Kidney epithelial cell (primary cell): ENCODE results near the gene FAM241B. TPM values are rescaled to one million over a fixed set of nuclear protein-coding genes. Genes with fewer than 3 reads are reported as not detected.

Experiments
- DNase-seq: peaks from one replicate; pipeline ENCODE4 v3.0.0-alpha.2; 2010; ENCODE audit warnings: low read depth
- H3K27me3 ChIP-seq: 2 replicates; pipeline ENCODE4 v1.6.0; 2011; ENCODE audit warnings: low read length; ENCODE audit not compliant: control insufficient read depth, insufficient read depth
- H3K36me3 ChIP-seq: 2 replicates; pipeline ENCODE4 v1.5.1; 2011; ENCODE audit warnings: low read length; ENCODE audit not compliant: control insufficient read depth, insufficient read depth
- H3K4me3 ChIP-seq: 2 replicates; pipeline ENCODE4 v1.5.1; 2011; ENCODE audit warnings: low read depth, mild to moderate bottlenecking, control low read depth, low read length
- CTCF ChIP-seq: IDR thresholded peaks from 2 replicates; pipeline ENCODE4 v1.5.1; 2011; ENCODE audit warnings: mild to moderate bottlenecking, moderate library complexity, low read length, control low read depth, inconsistent platforms; ENCODE audit not compliant: insufficient read depth, poor library complexity, severe bottlenecking
- total RNA-seq: library from RNA; depleted of rRNA; stranded (reverse); fragments of >200 nt; gene quantifications from 2 replicates; pipeline ENCODE4 v1.2.3, GENCODE V29; 2015

Gene FAM241B
- total RNA-seq, 1 donor from 2014 or later, result 14.0 TPM

GRCh38 chr10:69680610-69681009, 50.6 kb downstream of the FAM241B start:
- Histone ChIP-seq H3K36me3 (no peaks in the 10 kb centered on the region), H3K27me3 (peaks cover 16% of the 10 kb centered on the region), H3K4me3 (no peak overlapping the region)
- TF ChIP-seq CTCF, result no peak
- no peak for DNase-seq

GRCh38 chr10:69681436-69681835, 51.4 kb downstream of the FAM241B start:
- H3K36me3 ChIP-seq, result no peaks in the 10 kb centered on the region
- TF ChIP-seq CTCF, result no peak
- H3K4me3 ChIP-seq, result no peak overlapping the region
- H3K27me3 ChIP-seq, result peaks cover 15% of the 10 kb centered on the region
- no peak for DNase-seq

GRCh38 chr10:69682955-69683474, 53.0 kb downstream of the FAM241B start:
- Histone ChIP-seq H3K4me3 (no peak overlapping the region), H3K27me3 (peaks cover 16% of the 10 kb centered on the region), H3K36me3 (no peaks in the 10 kb centered on the region)
- no peak for TF ChIP-seq CTCF
- DNase-seq, result no peak

Other genes with a start within 250 kb of the FAM241B start
- gene TACR2, start 213.3 kb upstream of the FAM241B start, total RNA-seq, result 0.27 TPM in 1 of 2 replicates, not detected in the other
- gene TSPAN15, start 178.8 kb upstream of the FAM241B start, total RNA-seq, result 19.4 and 22.4 TPM in 2 replicates
- gene NEUROG3, start 56.8 kb upstream of the FAM241B start, total RNA-seq, result not detected in 2 replicates
- 0.41 and 1.7 TPM in 2 replicates for gene COL13A1, start 171.7 kb downstream of the FAM241B start, total RNA-seq